ENCODE data around the gene SEMA3E.

DNA sequence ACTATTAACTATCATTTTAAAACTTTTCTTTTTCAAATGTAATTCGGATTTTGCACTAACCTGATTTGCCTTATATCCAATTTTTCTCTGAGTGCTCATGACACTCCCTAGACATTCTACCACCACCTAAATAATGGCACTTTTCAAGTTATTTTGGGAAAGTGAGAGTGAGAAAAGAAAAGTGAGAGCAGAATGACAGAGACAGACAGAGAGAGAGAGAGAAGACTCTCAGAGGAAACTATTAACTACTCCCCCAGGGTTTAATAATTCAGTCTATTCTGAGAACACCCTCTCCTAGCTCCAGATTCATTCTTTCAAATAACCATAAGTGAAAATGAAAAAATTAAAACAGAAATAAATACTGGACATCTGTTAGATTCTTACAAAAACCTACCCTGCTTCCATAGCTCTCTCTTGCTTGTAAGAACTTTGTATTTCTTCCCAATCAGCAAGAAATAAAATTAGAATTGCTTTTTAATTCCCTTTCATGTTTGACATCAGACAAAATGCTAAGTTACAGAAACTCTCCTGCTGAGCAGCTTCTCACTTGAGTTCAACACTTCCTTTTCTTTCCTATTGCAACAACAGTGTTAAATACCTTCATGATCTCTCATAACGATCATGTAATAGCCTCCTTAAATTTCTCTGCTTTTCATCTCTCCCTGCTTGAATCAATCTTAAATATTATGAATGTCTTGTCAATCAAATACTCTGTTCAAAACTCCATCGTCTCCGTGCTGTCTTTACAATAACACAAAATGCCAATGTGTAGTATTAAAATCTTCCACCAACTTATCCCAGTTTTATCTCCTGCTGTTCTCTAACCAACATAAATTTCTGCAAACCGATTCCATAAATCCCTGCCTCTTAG is 191.7 kb downstream of the SEMA3E start:
- TF ChIP-seq, protein P1, sequence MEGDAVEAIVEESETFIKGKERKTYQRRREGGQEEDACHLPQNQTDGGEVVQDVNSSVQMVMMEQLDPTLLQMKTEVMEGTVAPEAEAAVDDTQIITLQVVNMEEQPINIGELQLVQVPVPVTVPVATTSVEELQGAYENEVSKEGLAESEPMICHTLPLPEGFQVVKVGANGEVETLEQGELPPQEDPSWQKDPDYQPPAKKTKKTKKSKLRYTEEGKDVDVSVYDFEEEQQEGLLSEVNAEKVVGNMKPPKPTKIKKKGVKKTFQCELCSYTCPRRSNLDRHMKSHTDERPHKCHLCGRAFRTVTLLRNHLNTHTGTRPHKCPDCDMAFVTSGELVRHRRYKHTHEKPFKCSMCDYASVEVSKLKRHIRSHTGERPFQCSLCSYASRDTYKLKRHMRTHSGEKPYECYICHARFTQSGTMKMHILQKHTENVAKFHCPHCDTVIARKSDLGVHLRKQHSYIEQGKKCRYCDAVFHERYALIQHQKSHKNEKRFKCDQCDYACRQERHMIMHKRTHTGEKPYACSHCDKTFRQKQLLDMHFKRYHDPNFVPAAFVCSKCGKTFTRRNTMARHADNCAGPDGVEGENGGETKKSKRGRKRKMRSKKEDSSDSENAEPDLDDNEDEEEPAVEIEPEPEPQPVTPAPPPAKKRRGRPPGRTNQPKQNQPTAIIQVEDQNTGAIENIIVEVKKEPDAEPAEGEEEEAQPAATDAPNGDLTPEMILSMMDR (IDR thresholded peaks at IDR 0.05), result no peak
- no peak for TF ChIP-seq POLR2A (IDR thresholded peaks at IDR 0.05)
